ENCODE measurements around the gene TRMT44. TPM values are rescaled to one million over a fixed set of nuclear protein-coding genes. Genes with fewer than 3 reads are reported as not detected.

TRMT44 gene
- total and polyA plus RNA-seq, 7 experiments from 2014 or later = 13.8 to 33.7 (median 29.3) TPM

DNA sequence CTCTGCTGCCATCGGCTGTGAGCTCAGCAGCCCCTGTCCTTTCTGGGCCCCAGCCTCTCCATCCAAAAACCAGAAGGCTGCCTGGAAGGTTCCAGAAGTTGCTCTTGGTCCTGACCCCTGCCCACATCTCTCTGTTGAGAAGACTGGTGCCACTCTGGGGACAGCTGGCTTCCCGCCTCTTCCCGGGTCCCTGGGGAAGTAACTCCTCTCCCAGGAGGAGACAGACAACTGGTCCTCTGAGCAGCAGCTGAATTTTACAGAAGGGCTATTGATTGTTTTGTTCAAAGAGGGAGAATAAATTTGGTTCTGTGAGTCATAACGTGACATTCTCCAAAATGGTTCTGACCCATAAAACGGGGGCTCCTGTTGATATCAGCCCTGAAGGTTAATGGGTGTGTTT lies 61.2 kb downstream of the TRMT44 start:
- no peaks in the 10 kb centered on the region for H3K27me3 Mint-ChIP-seq
- H3K36me3 Mint-ChIP-seq = peaks cover 0 to 12% (median 3%) of the 10 kb centered on the region in 5 donors
- POLR2A ChIA-PET = no interaction called here
- no peak overlapping the region for H3K4me3 Mint-ChIP-seq
- H3K4me1 Mint-ChIP-seq = no peaks in the 10 kb centered on the region
- Histone ChIP-seq H3K27ac (ENCODE audit: low read depth, low read length) (no peak overlapping the region), H3K9me3 (ENCODE audit: control insufficient read depth in 2 of 3, low read length in 3 of 3) (peaks cover 0 to 4% (median 0%) of the 10 kb centered on the region in 3 experiments), H3K36me3 (ENCODE audit: control insufficient read depth in 2 of 3, insufficient read depth in 3 of 3, low read length in 3 of 3) (no peaks in the 10 kb centered on the region), H3K4me1 (ENCODE audit: control insufficient read depth in 2 of 2, insufficient read depth in 2 of 2, low read length in 2 of 2) (no peaks in the 10 kb centered on the region), H3K4me3 (ENCODE audit: low read length) (no peak overlapping the region), H3K27me3 (ENCODE audit: control insufficient read depth in 2 of 2, insufficient read depth in 2 of 2, low read length in 2 of 2) (no peaks in the 10 kb centered on the region)
- no peak overlapping the region for H3K27ac Mint-ChIP-seq
- H3K9me3 Mint-ChIP-seq = peaks cover 0 to 17% (median 6%) of the 10 kb centered on the region in 11 donors
- intact Hi-C loops (cut with micrococcal nuclease) = no loop called here
- CTCF ChIA-PET = no interaction called here
- DNase-seq (no peak), ATAC-seq (no peak)

DNA sequence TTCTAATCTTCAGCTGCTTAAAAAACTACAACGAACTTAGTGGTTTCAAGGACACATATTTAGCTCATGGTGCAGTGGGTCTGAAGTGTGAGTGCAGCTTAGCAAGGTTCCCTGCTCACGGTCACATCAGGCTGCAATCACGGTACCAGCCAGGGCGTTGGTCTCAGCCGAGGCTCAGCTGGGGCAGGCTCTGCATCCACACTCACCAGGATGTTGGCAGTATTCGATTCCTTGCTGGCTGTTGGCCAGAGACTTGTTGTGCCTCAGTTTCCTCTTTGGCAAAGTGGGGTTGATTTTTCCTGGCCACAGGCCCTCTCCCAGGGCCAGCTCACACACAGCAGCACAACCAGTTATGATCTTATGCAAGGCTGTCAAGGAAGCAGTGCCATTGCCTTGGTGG lies 61.8 kb downstream of the TRMT44 start:
- ATAC-seq (no peak), DNase-seq (no peak)
- H3K9me3 ChIP-seq (ENCODE audit: control insufficient read depth in 2 of 3, low read length in 3 of 3) = no peaks in the 10 kb centered on the region
- POLR2A ChIA-PET = no interaction called here
- no peaks in the 10 kb centered on the region for H3K36me3 ChIP-seq (ENCODE audit: control insufficient read depth in 2 of 3, insufficient read depth in 3 of 3, low read length in 3 of 3)
- no peak overlapping the region for H3K27ac ChIP-seq (ENCODE audit: low read depth, low read length)
- no peak overlapping the region for H3K4me3 ChIP-seq (ENCODE audit: low read length)
- Mint-ChIP-seq H3K9me3 (peaks cover 0 to 11% (median 4%) of the 10 kb centered on the region in 11 donors), H3K27me3 (no peaks in the 10 kb centered on the region), H3K36me3 (peaks cover 0 to 12% (median 3%) of the 10 kb centered on the region in 5 donors), H3K27ac (no peak overlapping the region), H3K4me3 (no peak overlapping the region), H3K4me1 (peaks cover 0 to under 1% (median 0%) of the 10 kb centered on the region in 7 donors)
- intact Hi-C loops (cut with micrococcal nuclease) = no loop called here
- CTCF ChIA-PET = no interaction called here
- H3K4me1 ChIP-seq (ENCODE audit: control insufficient read depth in 2 of 2, insufficient read depth in 2 of 2, low read length in 2 of 2) = no peaks in the 10 kb centered on the region
- H3K27me3 ChIP-seq (ENCODE audit: control insufficient read depth in 2 of 2, insufficient read depth in 2 of 2, low read length in 2 of 2) = no peaks in the 10 kb centered on the region

DNA sequence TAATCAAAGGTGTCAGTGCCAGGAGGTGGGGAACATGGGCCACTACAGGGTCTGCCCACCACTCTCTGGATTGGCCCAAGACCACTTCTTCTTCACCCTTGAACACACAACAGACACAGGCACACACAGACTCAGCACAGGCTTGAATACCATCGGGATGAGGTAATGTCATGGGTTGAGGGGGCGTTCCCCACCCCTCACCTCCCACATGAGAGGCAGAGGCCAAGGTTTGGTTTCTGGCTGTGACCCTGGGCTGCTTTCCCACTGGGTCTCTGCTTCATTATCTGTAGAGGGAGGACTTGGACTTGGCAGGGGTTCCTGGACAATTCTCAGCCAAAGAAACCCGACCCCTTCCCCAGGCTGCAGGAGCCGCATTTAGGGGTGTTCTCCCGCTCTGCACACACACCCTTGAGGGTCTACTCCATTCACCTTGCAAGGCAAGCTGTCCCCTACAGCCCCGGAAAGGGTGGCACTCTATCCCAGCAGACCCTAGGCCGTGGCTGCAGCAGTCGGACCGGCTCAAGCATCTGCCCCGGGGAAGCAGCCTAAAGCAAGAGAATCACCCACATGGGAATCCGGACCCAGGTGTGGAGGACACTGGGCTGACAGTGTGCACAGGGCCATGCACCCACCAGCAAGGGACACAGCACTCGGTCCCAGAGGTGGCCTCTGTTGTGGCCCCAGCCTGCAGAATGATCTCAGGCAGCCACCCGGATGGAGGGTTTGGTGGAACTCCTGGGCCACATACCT lies 62.4 kb downstream of the TRMT44 start:
- Mint-ChIP-seq H3K9me3 (peaks cover 0 to 5% (median 3%) of the 10 kb centered on the region in 11 donors), H3K4me1 (peaks cover 0 to 1% (median 0%) of the 10 kb centered on the region in 7 donors), H3K4me3 (no peak overlapping the region), H3K27me3 (no peaks in the 10 kb centered on the region), H3K27ac (no peak overlapping the region), H3K36me3 (peaks cover 0 to 8% (median 0%) of the 10 kb centered on the region in 5 donors)
- Histone ChIP-seq H3K27ac (ENCODE audit: low read depth, low read length) (no peak overlapping the region), H3K4me3 (ENCODE audit: low read length) (no peak overlapping the region), H3K36me3 (ENCODE audit: control insufficient read depth in 2 of 3, insufficient read depth in 3 of 3, low read length in 3 of 3) (no peaks in the 10 kb centered on the region), H3K9me3 (ENCODE audit: control insufficient read depth in 2 of 3, low read length in 3 of 3) (no peaks in the 10 kb centered on the region), H3K27me3 (ENCODE audit: control insufficient read depth in 2 of 2, insufficient read depth in 2 of 2, low read length in 2 of 2) (no peaks in the 10 kb centered on the region), H3K4me1 (ENCODE audit: control insufficient read depth in 2 of 2, insufficient read depth in 2 of 2, low read length in 2 of 2) (no peaks in the 10 kb centered on the region)
- DNase-seq (no peak), ATAC-seq (no peak)
- ChIA-PET CTCF (no interaction called here), POLR2A (no interaction called here)
- intact Hi-C loops (cut with micrococcal nuclease) = no loop called here

DNA sequence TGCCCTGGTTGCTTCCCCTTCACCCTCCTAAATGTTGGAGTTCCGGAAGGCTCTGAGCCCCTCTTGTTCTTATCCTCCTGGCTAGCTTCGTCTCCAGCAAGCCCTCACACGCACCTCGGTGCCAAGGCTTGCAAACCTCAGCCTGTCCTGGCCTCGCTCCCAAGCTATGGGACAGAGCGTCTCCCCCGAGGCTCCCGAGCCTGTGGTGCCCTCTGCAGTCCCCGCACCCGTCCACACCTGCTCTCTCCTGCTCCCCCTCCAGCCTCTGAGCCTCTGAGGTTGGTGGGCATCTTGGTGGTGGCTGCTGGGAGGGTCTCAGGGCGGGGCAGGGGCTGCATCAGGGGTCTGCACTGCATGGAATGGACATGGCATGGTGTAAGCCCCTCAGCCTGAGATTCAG lies 63.2 kb downstream of the TRMT44 start:
- ATAC-seq = no peak
- POLR2A ChIA-PET = no interaction called here
- H3K27me3 ChIP-seq (ENCODE audit: control insufficient read depth in 2 of 2, insufficient read depth in 2 of 2, low read length in 2 of 2) = no peaks in the 10 kb centered on the region
- Mint-ChIP-seq H3K27me3 (no peaks in the 10 kb centered on the region), H3K4me1 (peaks cover 0 to 1% (median 0%) of the 10 kb centered on the region in 7 donors), H3K27ac (no peak overlapping the region), H3K9me3 (peaks cover 0 to 2% (median 0%) of the 10 kb centered on the region in 11 donors), H3K36me3 (peaks cover 0 to 8% (median 0%) of the 10 kb centered on the region in 5 donors), H3K4me3 (no peak overlapping the region)
- no peak overlapping the region for H3K4me3 ChIP-seq (ENCODE audit: low read length)
- intact Hi-C loops (cut with micrococcal nuclease) = no loop called here
- CTCF ChIA-PET = no interaction called here
- no peak for DNase-seq
- no peak overlapping the region for H3K27ac ChIP-seq (ENCODE audit: low read depth, low read length)
- no peaks in the 10 kb centered on the region for H3K36me3 ChIP-seq (ENCODE audit: control insufficient read depth in 2 of 3, insufficient read depth in 3 of 3, low read length in 3 of 3)
- H3K4me1 ChIP-seq (ENCODE audit: control insufficient read depth in 2 of 2, insufficient read depth in 2 of 2, low read length in 2 of 2) = no peaks in the 10 kb centered on the region
- H3K9me3 ChIP-seq (ENCODE audit: control insufficient read depth in 2 of 3, low read length in 3 of 3) = no peaks in the 10 kb centered on the region

DNA sequence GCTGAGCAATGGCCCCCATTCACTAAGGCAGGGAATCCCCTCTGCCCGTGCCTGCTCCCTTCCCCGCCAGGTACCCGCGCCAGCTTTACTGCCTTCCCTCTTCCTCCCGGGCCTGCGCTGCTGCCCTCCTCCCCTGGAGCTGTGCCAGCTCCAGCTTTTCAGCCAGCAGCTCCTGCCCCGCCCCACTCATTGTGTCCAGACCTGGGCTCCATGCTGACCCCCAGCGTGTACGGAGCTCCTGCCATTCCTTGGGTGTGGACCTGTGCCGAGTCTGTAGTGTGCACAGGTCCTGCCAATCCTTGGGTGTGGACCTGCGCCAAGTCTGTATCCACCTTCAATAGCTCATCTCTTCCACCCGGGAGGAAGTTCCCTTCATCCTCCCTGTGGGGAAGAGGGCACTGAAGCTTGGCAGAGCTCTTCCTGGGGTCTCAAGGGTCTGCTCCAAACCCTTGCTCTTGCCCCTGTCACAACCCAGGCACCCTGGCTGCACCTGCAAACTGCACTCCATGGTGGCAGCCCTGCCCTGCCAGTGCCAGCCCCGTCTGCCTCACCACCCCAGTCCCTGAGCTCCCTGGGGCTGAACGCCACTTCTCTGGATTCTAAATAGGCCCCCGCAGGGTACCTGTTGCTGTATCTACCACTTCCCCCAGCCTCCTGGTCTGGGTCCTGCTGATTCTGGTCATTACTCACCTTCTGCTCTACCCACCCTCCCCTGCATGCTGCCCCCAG lies 63.9 kb downstream of the TRMT44 start:
- Histone ChIP-seq H3K27ac (ENCODE audit: low read depth, low read length) (no peak overlapping the region), H3K4me3 (ENCODE audit: low read length) (no peak overlapping the region), H3K9me3 (ENCODE audit: control insufficient read depth in 2 of 3, low read length in 3 of 3) (no peaks in the 10 kb centered on the region), H3K4me1 (ENCODE audit: control insufficient read depth in 2 of 2, insufficient read depth in 2 of 2, low read length in 2 of 2) (no peaks in the 10 kb centered on the region), H3K36me3 (ENCODE audit: control insufficient read depth in 2 of 3, insufficient read depth in 3 of 3, low read length in 3 of 3) (no peaks in the 10 kb centered on the region), H3K27me3 (ENCODE audit: control insufficient read depth in 2 of 2, insufficient read depth in 2 of 2, low read length in 2 of 2) (no peaks in the 10 kb centered on the region)
- H3K4me1 Mint-ChIP-seq = peaks cover 0 to 1% (median 0%) of the 10 kb centered on the region in 7 donors
- CTCF ChIA-PET = no interaction called here
- H3K4me3 Mint-ChIP-seq = no peak overlapping the region
- H3K9me3 Mint-ChIP-seq = peaks cover 0 to 2% (median 0%) of the 10 kb centered on the region in 11 donors
- no peak for ATAC-seq
- H3K27me3 Mint-ChIP-seq = no peaks in the 10 kb centered on the region
- no peak overlapping the region for H3K27ac Mint-ChIP-seq
- intact Hi-C loops (cut with micrococcal nuclease) = no loop called here
- no peak for DNase-seq
- H3K36me3 Mint-ChIP-seq = peaks cover 0 to 8% (median 0%) of the 10 kb centered on the region in 5 donors
- POLR2A ChIA-PET = no interaction called here

DNA sequence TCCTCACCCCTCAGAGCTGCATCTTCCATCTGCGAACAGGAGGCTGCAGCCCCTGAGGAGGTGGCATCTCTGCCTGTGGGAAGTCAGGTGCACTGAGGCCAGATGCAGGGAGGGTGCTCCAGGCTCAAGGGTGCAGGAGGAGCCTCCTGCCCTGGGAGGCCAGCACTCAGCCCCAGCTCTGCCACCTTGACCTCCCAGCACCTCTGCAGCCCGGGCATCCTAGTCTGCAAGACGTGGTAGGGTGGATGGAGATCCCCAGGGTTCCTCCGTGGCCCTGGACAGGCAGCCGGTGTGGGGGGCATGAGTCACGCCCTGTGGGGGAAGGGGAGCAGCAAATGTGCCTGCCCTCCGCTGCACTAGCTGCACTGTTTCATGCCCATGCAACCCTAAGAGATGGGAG lies 64.7 kb downstream of the TRMT44 start:
- POLR2A ChIA-PET = no interaction called here
- Mint-ChIP-seq H3K27ac (no peak overlapping the region), H3K9me3 (peaks cover 0 to 2% (median 0%) of the 10 kb centered on the region in 11 donors), H3K4me1 (peaks cover 0 to 1% (median 0%) of the 10 kb centered on the region in 7 donors), H3K36me3 (peaks cover 0 to 8% (median 0%) of the 10 kb centered on the region in 5 donors), H3K27me3 (no peaks in the 10 kb centered on the region), H3K4me3 (no peak overlapping the region)
- intact Hi-C loops (cut with micrococcal nuclease) = no loop called here
- H3K4me3 ChIP-seq (ENCODE audit: low read length) = no peak overlapping the region
- no peak for ATAC-seq
- CTCF ChIA-PET = no interaction called here
- no peaks in the 10 kb centered on the region for H3K4me1 ChIP-seq (ENCODE audit: control insufficient read depth in 2 of 2, insufficient read depth in 2 of 2, low read length in 2 of 2)
- H3K36me3 ChIP-seq (ENCODE audit: control insufficient read depth in 2 of 3, insufficient read depth in 3 of 3, low read length in 3 of 3) = no peaks in the 10 kb centered on the region
- no peak for DNase-seq
- H3K27ac ChIP-seq (ENCODE audit: low read depth, low read length) = no peak overlapping the region
- H3K9me3 ChIP-seq (ENCODE audit: control insufficient read depth in 2 of 3, low read length in 3 of 3) = no peaks in the 10 kb centered on the region
- no peaks in the 10 kb centered on the region for H3K27me3 ChIP-seq (ENCODE audit: control insufficient read depth in 2 of 2, insufficient read depth in 2 of 2, low read length in 2 of 2)
